SK-N-SH treated with all-trans-retinoic acid at 6 μM for 48 hours (cell line): ENCODE data around the gene AUNIP.

Source experiments
- ATAC-seq: fragments of 200-7000 bp; cut with Tn5 transposase; 3 replicates; pipeline ENCODE4 v1.9.1; 2020; ENCODE audit warnings: mild to moderate bottlenecking, moderate library complexity
- CREB5 ChIP-seq: fragments of 250-450 bp; sonication (Bioruptor Pico); IDR thresholded peaks from 2 replicates; pipeline ENCODE4 v1.5.1; 2020; ENCODE audit warnings: low read depth, mild to moderate bottlenecking, moderate library complexity
- CSDC2 ChIP-seq: fragments of 250-450 bp; sonication (Bioruptor Pico); IDR thresholded peaks from 2 replicates; pipeline ENCODE4 v1.5.0; 2020; ENCODE audit warnings: mild to moderate bottlenecking, moderate library complexity
- CSRNP3 ChIP-seq: fragments of 250-450 bp; sonication (Bioruptor Pico); IDR thresholded peaks from 2 replicates; pipeline ENCODE4 v1.5.1; 2021; ENCODE audit warnings: mild to moderate bottlenecking, moderate library complexity
- ESRRG ChIP-seq: fragments of 250-450 bp; sonication (Bioruptor Pico); IDR thresholded peaks from 2 replicates; pipeline ENCODE4 v1.6.1; 2021; ENCODE audit warnings: mild to moderate bottlenecking
- GLIS3 ChIP-seq: fragments of 250-450 bp; sonication (Bioruptor Pico); IDR thresholded peaks from 2 replicates; pipeline ENCODE4 v1.5.0; 2020; ENCODE audit warnings: mild to moderate bottlenecking, moderate library complexity
- ISL1 ChIP-seq: fragments of 250-450 bp; sonication (Bioruptor Pico); IDR thresholded peaks from 2 replicates; pipeline ENCODE4 v2.1.2; 2022; ENCODE audit warnings: mild to moderate bottlenecking, moderate library complexity
- OSR1 ChIP-seq: fragments of 250-450 bp; sonication (Bioruptor Pico); IDR thresholded peaks from 2 replicates; pipeline ENCODE4 v1.8.0; 2022; ENCODE audit warnings: moderate library complexity, mild to moderate bottlenecking, inconsistent platforms
- PATZ1 ChIP-seq: fragments of 250-450 bp; sonication (Bioruptor Pico); IDR thresholded peaks from 2 replicates; pipeline ENCODE4 v1.8.0; 2020; ENCODE audit warnings: mild to moderate bottlenecking, moderate library complexity, borderline replicate concordance
- POU6F1 ChIP-seq: fragments of 250-450 bp; sonication (Bioruptor Pico); IDR thresholded peaks from 2 replicates; pipeline ENCODE4 v1.8.0; 2021; ENCODE audit warnings: low read depth, mild to moderate bottlenecking, moderate library complexity, borderline replicate concordance
- PPARA ChIP-seq: fragments of 250-450 bp; sonication (Bioruptor Pico); IDR thresholded peaks from 2 replicates; pipeline ENCODE4 v1.5.0; 2020; ENCODE audit warnings: mild to moderate bottlenecking, borderline replicate concordance
- TCF4 ChIP-seq: fragments of 250-450 bp; sonication (Bioruptor Pico); IDR thresholded peaks from 2 replicates; pipeline ENCODE4 v1.8.0; 2021; ENCODE audit warnings: mild to moderate bottlenecking, moderate library complexity, borderline replicate concordance
- TOX ChIP-seq: fragments of 250-450 bp; sonication (Bioruptor Pico); IDR thresholded peaks from 2 replicates; pipeline ENCODE4 v1.8.0; 2021; ENCODE audit warnings: mild to moderate bottlenecking, moderate library complexity, borderline replicate concordance
- TSHZ2 ChIP-seq: fragments of 250-450 bp; sonication (Bioruptor Pico); IDR thresholded peaks from 2 replicates; pipeline ENCODE4 v1.5.0; 2020; ENCODE audit warnings: mild to moderate bottlenecking, moderate library complexity
- ZC3H10 ChIP-seq: fragments of 250-450 bp; sonication (Bioruptor Pico); IDR thresholded peaks from 2 replicates; pipeline ENCODE4 v1.5.1; 2021; ENCODE audit warnings: mild to moderate bottlenecking, moderate library complexity
- ZFP3 ChIP-seq: fragments of 250-450 bp; sonication (Bioruptor Pico); IDR thresholded peaks from 2 replicates; pipeline ENCODE4 v1.5.0; 2020; ENCODE audit warnings: mild to moderate bottlenecking, moderate library complexity
- ZFP30 ChIP-seq: fragments of 450-650 bp; formaldehyde crosslinking; IDR thresholded peaks from 2 replicates; pipeline ENCODE4 v1.5.0; 2022; ENCODE audit warnings: mild to moderate bottlenecking, moderate library complexity
- ZNF565 ChIP-seq: fragments of 450-650 bp; formaldehyde crosslinking; conservative IDR thresholded peaks from 2 replicates; pipeline ENCODE4 v1.5.0; 2020; ENCODE audit warnings: low read depth, mild to moderate bottlenecking, moderate library complexity
- ZNF70 ChIP-seq: fragments of 450-650 bp; formaldehyde crosslinking; IDR thresholded peaks from 2 replicates; pipeline ENCODE4 v1.5.0; 2020; ENCODE audit warnings: mild to moderate bottlenecking, moderate library complexity
- ZNF8 ChIP-seq: fragments of 450-650 bp; formaldehyde crosslinking; IDR thresholded peaks from 2 replicates; pipeline ENCODE4 v1.5.0; 2020; ENCODE audit warnings: mild to moderate bottlenecking, moderate library complexity

Gene AUNIP

GRCh38 chr1:25804964-25805862 lies 54.0 kb downstream of the AUNIP start (continued):
- TF ChIP-seq POU6F1 (CRISPR knock-in tag) (no peak), OSR1 (CRISPR knock-in tag) (no peak), TCF4 (CRISPR knock-in tag) (no peak), ESRRG (no peak)

- TF ChIP-seq TOX (CRISPR knock-in tag): no peak
- TF ChIP-seq PPARA (CRISPR knock-in tag): no peak
- no peak for TF ChIP-seq ZFP30
- no peak for TF ChIP-seq CREB5
- no peak for TF ChIP-seq TCF4 (CRISPR knock-in tag)
- no peak for TF ChIP-seq ZNF8
- no peak for TF ChIP-seq ZC3H10 (CRISPR knock-in tag)
- no peak for TF ChIP-seq ZFP3 (CRISPR knock-in tag)
- no peak for TF ChIP-seq ZNF565 (CRISPR knock-in tag)
- no peak for TF ChIP-seq ZNF70 (CRISPR knock-in tag)
- ATAC-seq: no peak
These were observed 54.9 kb downstream of the AUNIP start for GRCh38 chr1:25804244-25804963.

GRCh38 chr1:25803368-25803767 lies 55.9 kb downstream of the AUNIP start:
- TF ChIP-seq PATZ1 (CRISPR knock-in tag): no peak
- TF ChIP-seq ISL1 (CRISPR knock-in tag): no peak
- TF ChIP-seq ZFP3 (CRISPR knock-in tag): no peak
- no peak for TF ChIP-seq ZC3H10 (CRISPR knock-in tag)
- TF ChIP-seq TOX (CRISPR knock-in tag): no peak
- TF ChIP-seq CSRNP3 (CRISPR knock-in tag): no peak
- TF ChIP-seq PPARA (CRISPR knock-in tag): no peak
- no peak for TF ChIP-seq CSDC2 (CRISPR knock-in tag)
- no peak for TF ChIP-seq TSHZ2 (CRISPR knock-in tag)
- TF ChIP-seq GLIS3 (CRISPR knock-in tag): no peak
- no peak for TF ChIP-seq ESRRG
- TF ChIP-seq ZNF70 (CRISPR knock-in tag): no peak
- ATAC-seq: no peak
